SK-N-SH (cell line): ENCODE measurements around the gene TJAP1. TPM values are rescaled to one million over a fixed set of nuclear protein-coding genes. Genes with fewer than 3 reads are reported as not detected.

Experiments used
- CTCF ChIA-PET: fragments of 300-600, 350-600 bp; formaldehyde crosslinking; extraction: SDS; loops from one replicate; lab custom pipeline; 2021; lab: Yijun Ruan, JAX
- POLR2A ChIA-PET: fragments of 350-600 bp; sonication (Branson Sonifier 250); formaldehyde crosslinking; extraction: SDS; loops from one replicate; lab custom pipeline; 2020; ENCODE audit warnings: antibody characterized with exemption, inconsistent platforms; lab: Yijun Ruan, JAX
- DNase-seq: peaks from one replicate; pipeline ENCODE4 v3.0.0; 2012
- H2AFZ ChIP-seq: fragments of 200-600 bp; sonication (generic); 2 replicates; pipeline ENCODE4 v1.8.1; 2016; ENCODE audit warnings: antibody characterized with exemption, mild to moderate bottlenecking, low read depth
- H3F3A ChIP-seq: fragments of 200-600 bp; sonication (generic); replicated peaks from 2 replicates; pipeline ENCODE3; 2016; ENCODE audit warnings: antibody characterized with exemption, mild to moderate bottlenecking; ENCODE audit not compliant: insufficient read depth
- H3K27ac ChIP-seq, 2 experiments: fragments of 200-500 bp in 1 of 2; fragments of 200-600 bp in 1 of 2; sonication (Bioruptor generic) in 1 of 2; sonication (generic), shearing (Covaris generic) in 1 of 2; 2 replicates each; pipeline versions ENCODE4 v1.5.1 to v1.6.1; 2014 to 2016; ENCODE audit warnings: low read depth in 2 of 2, inconsistent platforms in 1 of 2, low read length in 1 of 2, mild to moderate bottlenecking in 1 of 2, mixed read lengths in 1 of 2
- H3K27me3 ChIP-seq: fragments of 200-600 bp; sonication (generic), shearing (Covaris generic); 2 replicates; pipeline ENCODE4 v1.6.1; 2016; ENCODE audit warnings: mixed run types; ENCODE audit not compliant: insufficient read depth
- H3K36me3 ChIP-seq, 2 experiments: fragments of 200-500 bp in 1 of 2; fragments of 200-600 bp in 1 of 2; sonication (Bioruptor generic) in 1 of 2; sonication (generic) in 1 of 2; replicated peaks in 1 of 2; 2 replicates each; pipeline versions ENCODE3 to v1.5.1; 2014 to 2016; ENCODE audit warnings: low read length in 1 of 2, mild to moderate bottlenecking in 1 of 2; ENCODE audit not compliant: insufficient read depth in 2 of 2, control insufficient read depth in 1 of 2
- H3K4me1 ChIP-seq, 2 experiments: fragments of 200-500 bp in 1 of 2; fragments of 200-600 bp in 1 of 2; sonication (Bioruptor generic) in 1 of 2; sonication (generic), shearing (Covaris generic) in 1 of 2; 2 replicates each; pipeline versions ENCODE4 v1.5.1 to v1.6.1; 2014 to 2016; ENCODE audit warnings: low read depth in 1 of 2, low read length in 1 of 2, mixed run types in 1 of 2; ENCODE audit not compliant: insufficient read depth in 2 of 2, control insufficient read depth in 1 of 2
- H3K4me2 ChIP-seq: fragments of 200-600 bp; sonication (generic), shearing (Covaris generic); 2 replicates; pipeline ENCODE4 v1.6.1; 2017; ENCODE audit warnings: mixed run types
- H3K4me3 ChIP-seq, 2 experiments: fragments of 200-500 bp in 1 of 2; fragments of 200-600 bp in 1 of 2; sonication (Bioruptor generic) in 1 of 2; sonication (generic), shearing (Covaris generic) in 1 of 2; 2 replicates each; pipeline versions ENCODE4 v1.5.1 to v1.8.1; 2014 to 2016; ENCODE audit warnings: low read depth in 2 of 2, inconsistent platforms in 1 of 2, low read length in 1 of 2, mild to moderate bottlenecking in 1 of 2, mixed read lengths in 1 of 2, moderate library complexity in 1 of 2
- H3K79me2 ChIP-seq: fragments of 200-600 bp; sonication (generic); 2 replicates; pipeline ENCODE4 v1.8.1; 2017; ENCODE audit warnings: mild to moderate bottlenecking; ENCODE audit not compliant: insufficient read depth
- H3K9ac ChIP-seq: fragments of 200-600 bp; sonication (generic); 2 replicates; pipeline ENCODE4 v1.6.1; 2017; ENCODE audit warnings: mixed run types
- H3K9me2 ChIP-seq: fragments of 200-600 bp; sonication (generic); 2 replicates; pipeline ENCODE4 v1.6.1; 2017; ENCODE audit warnings: mixed run types
- H3K9me3 ChIP-seq: fragments of 200-600 bp; sonication (generic); 2 replicates; pipeline ENCODE4 v1.6.1; 2017; ENCODE audit warnings: mixed run types, mild to moderate bottlenecking, moderate library complexity
- H4K20me1 ChIP-seq: fragments of 200-600 bp; sonication (generic); 2 replicates; pipeline ENCODE4 v1.6.1; 2017; ENCODE audit warnings: mild to moderate bottlenecking, mixed run types; ENCODE audit not compliant: insufficient read depth
- CHD2 ChIP-seq: fragments of 150-350 bp; IDR thresholded peaks from 2 replicates; pipeline ENCODE4 v1.6.1; 2018; ENCODE audit warnings: low read length; ENCODE audit not compliant: partially characterized antibody
- CTCF ChIP-seq: fragments of 200-600 bp; sonication (generic); IDR thresholded peaks from 2 replicates; pipeline ENCODE4 v1.6.1; 2017; ENCODE audit warnings: antibody characterized with exemption, mild to moderate bottlenecking, moderate library complexity
- FOSL2 ChIP-seq: IDR thresholded peaks from 2 replicates; pipeline ENCODE4 v1.4.0; 2012; ENCODE audit warnings: low read depth, mild to moderate bottlenecking, moderate library complexity, borderline replicate concordance
- FOXM1 ChIP-seq: IDR thresholded peaks from 2 replicates; pipeline ENCODE4 v1.4.0; 2012; ENCODE audit warnings: low read depth, mild to moderate bottlenecking
- GATA2 ChIP-seq: sonication (generic); formaldehyde crosslinking; IDR thresholded peaks from 2 replicates; pipeline ENCODE4 v1.5.0; 2020; ENCODE audit warnings: mild to moderate bottlenecking, missing genetic modification reagents
- JUND ChIP-seq: IDR thresholded peaks from 2 replicates; pipeline ENCODE4 v1.4.0; 2012
- MEF2A ChIP-seq: IDR thresholded peaks from 2 replicates; pipeline ENCODE4 v1.4.0; 2012; ENCODE audit warnings: low read depth, borderline replicate concordance
- NFIC ChIP-seq: IDR thresholded peaks from 2 replicates; pipeline ENCODE4 v1.4.0; 2012; ENCODE audit warnings: borderline replicate concordance
- NRF1 ChIP-seq: IDR thresholded peaks from 2 replicates; pipeline ENCODE4 v1.6.1; 2012; ENCODE audit warnings: low read depth, mild to moderate bottlenecking, low read length
- PBX3 ChIP-seq: IDR thresholded peaks from 2 replicates; pipeline ENCODE4; 2012
- POLR2AphosphoS5 ChIP-seq: IDR thresholded peaks from 2 replicates; pipeline ENCODE4 v1.6.1; 2012; ENCODE audit warnings: low read depth, low read length
- RAD21 ChIP-seq: IDR thresholded peaks from 2 replicates; pipeline ENCODE4 v1.6.1; 2012; ENCODE audit warnings: mild to moderate bottlenecking, low read length
- RCOR1 ChIP-seq: fragments of 150-350 bp; IDR thresholded peaks from 2 replicates; pipeline ENCODE4 v1.6.1; 2017; ENCODE audit warnings: antibody characterized with exemption, low read length
- REST ChIP-seq: IDR thresholded peaks from 2 replicates; pipeline ENCODE4 v1.6.1; 2012; ENCODE audit warnings: mild to moderate bottlenecking, low read depth, low read length, moderate library complexity
- RFX5 ChIP-seq: IDR thresholded peaks from 2 replicates; pipeline ENCODE4 v1.6.1; 2012; ENCODE audit warnings: mild to moderate bottlenecking, improper control_type of control experiment, low read length
- SIN3A ChIP-seq: IDR thresholded peaks from 2 replicates; pipeline ENCODE4 v1.6.1; 2012; ENCODE audit warnings: low read depth, mild to moderate bottlenecking, low read length, moderate library complexity, borderline replicate concordance
- TCF12 ChIP-seq: IDR thresholded peaks from 2 replicates; pipeline ENCODE4 v1.4.0; 2012
- TEAD4 ChIP-seq: IDR thresholded peaks from 2 replicates; pipeline ENCODE4 v1.4.0; 2012; ENCODE audit warnings: mild to moderate bottlenecking, borderline replicate concordance; ENCODE audit not compliant: insufficient read depth
- USF2 ChIP-seq: fragments of 150-350 bp; IDR thresholded peaks from 2 replicates; pipeline ENCODE4 v1.6.1; 2017; ENCODE audit warnings: antibody characterized with exemption, low read length, low read depth, borderline replicate concordance
- ZBTB33 ChIP-seq: IDR thresholded peaks from 2 replicates; pipeline ENCODE4 v1.4.0; 2012; ENCODE audit warnings: low read depth, borderline replicate concordance
- WGBS: methylation state at CpG from one replicate; pipeline ENCODE4 v1.1.6; 2017; ENCODE audit warnings: low lambda C conversion rate; 5-methylcytosine and 5-hydroxymethylcytosine counted together
- polyA plus RNA-seq, 3 experiments: library from polyadenylated mRNA; depleted of rRNA; stranded (reverse); fragments of >200 nt; gene quantifications; 2 replicates each; pipeline ENCODE4 v1.2.3, GENCODE V29; 2012

TJAP1 gene
- polyA plus RNA-seq, 1 of the 3 experiments (the other 2 are of a cell fraction): 39.5 TPM

- TF ChIP-seq CTCF: no peak
These were observed 26.1 kb downstream of the TJAP1 start (continued) for GRCh38 chr6:43503443-43503842.

- Histone ChIP-seq H3K9me2 (no peaks in the 10 kb centered on the region), H4K20me1 (0 out of 2 replicates have a peak, but pooled peaks cover 4% of the 10 kb centered on the region), H3K9me3 (no peaks in the 10 kb centered on the region), H3K4me3 (no peak overlapping the region), H3K79me2 (no peaks in the 10 kb centered on the region), H2AFZ (no peak overlapping the region), H3F3A (no peaks in the 10 kb centered on the region), H3K9ac (no peak overlapping the region), H3K36me3 (peaks cover 6 to 42% of the 10 kb centered on the region in 2 experiments), H3K4me1 (peaks cover 0 to 20% of the 10 kb centered on the region in 2 experiments; a peak in 1 of 4 replicates), H3K27ac (no peak overlapping the region; a peak in 1 of 4 replicates), H3K4me2 (no peak overlapping the region), H3K27me3 (no peaks in the 10 kb centered on the region)
- 97% methylated on average over 10 of the region's 26 CpGs for WGBS
- CTCF ChIA-PET: interaction anchor here (0.7 to 22.4 kb wide), 11 partner anchors 14 to 127 kb away, joined by 3 to 382 read pairs (median 7); partner anchors contain the start of genes DLK2 and TJAP1
- no peak for DNase-seq
- POLR2A ChIA-PET: interaction anchor here (0.7 to 1.9 kb wide), 4 partner anchors 11 to 70 kb away, joined by 3 to 6 read pairs (median 3); partner anchors contain the start of genes POLR1C and YIPF3
- no peak for TF ChIP-seq FOSL2
- TF ChIP-seq USF2: no peak
- TF ChIP-seq FOXM1: no peak
- TF ChIP-seq SIN3A: no peak
- TF ChIP-seq GATA2 (CRISPR knock-in tag): no peak
- TF ChIP-seq RCOR1: no peak
- no peak for TF ChIP-seq JUND
- TF ChIP-seq NRF1: no peak
- no peak for TF ChIP-seq ZBTB33
- no peak for TF ChIP-seq TCF12
- TF ChIP-seq NFIC: no peak
- TF ChIP-seq PBX3: no peak
- TF ChIP-seq CHD2: no peak
- no peak for TF ChIP-seq REST
- no peak for TF ChIP-seq RFX5
- no peak for TF ChIP-seq RAD21
- TF ChIP-seq POLR2AphosphoS5: no peak
- no peak for TF ChIP-seq TEAD4
- no peak for TF ChIP-seq MEF2A
These were observed 27.6 kb downstream of the TJAP1 start for GRCh38 chr6:43504756-43505593.
